NCI-H1436 (cell line): ENCODE results near the gene ZNF592.

Experiments used
- DNase-seq: peaks from one replicate; lab custom pipeline; 2025; lab: John Stamatoyannopoulos, UW

The ZNF592 gene

DNA sequence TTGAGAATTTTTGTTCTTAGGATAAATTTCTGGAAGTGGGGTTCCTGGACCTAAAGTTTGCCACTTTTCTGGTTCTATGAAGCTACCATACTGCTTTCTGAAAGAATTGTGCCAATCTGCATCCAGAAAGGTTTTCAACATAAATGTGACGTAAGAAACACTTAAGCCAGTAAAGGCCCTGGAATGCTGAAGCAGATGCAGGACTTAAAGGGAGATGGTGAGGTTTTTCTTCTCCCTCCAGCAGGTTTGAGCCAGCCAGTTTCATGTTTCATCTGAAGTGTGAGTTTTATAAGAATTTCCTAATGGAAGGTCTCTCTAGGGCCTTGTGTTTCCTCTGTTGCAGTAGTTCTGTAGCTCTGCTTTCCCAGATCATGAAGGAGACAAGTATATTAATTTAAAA lies 33.1 kb downstream of the ZNF592 start:
- no peak for DNase-seq

DNA sequence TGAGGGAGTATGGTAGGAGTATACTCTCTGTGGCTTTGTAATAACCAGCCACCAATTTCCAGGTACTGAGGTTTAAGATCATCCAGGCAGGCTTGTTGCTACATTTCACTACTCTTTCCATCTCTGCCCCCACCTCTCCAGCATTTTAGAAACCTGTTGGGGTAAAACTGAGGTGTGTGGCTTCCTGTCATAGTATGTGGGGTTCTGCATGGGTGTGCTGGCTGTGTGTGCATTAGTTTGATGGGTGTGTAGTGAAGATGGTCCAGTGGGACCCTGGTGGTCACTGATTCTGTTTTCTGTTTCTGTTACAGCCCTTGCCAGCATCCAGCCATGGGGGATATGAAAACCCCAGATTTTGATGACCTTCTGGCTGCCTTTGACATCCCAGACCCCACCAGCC lies 34.0 kb downstream of the ZNF592 start:
- DNase-seq = no peak

DNA sequence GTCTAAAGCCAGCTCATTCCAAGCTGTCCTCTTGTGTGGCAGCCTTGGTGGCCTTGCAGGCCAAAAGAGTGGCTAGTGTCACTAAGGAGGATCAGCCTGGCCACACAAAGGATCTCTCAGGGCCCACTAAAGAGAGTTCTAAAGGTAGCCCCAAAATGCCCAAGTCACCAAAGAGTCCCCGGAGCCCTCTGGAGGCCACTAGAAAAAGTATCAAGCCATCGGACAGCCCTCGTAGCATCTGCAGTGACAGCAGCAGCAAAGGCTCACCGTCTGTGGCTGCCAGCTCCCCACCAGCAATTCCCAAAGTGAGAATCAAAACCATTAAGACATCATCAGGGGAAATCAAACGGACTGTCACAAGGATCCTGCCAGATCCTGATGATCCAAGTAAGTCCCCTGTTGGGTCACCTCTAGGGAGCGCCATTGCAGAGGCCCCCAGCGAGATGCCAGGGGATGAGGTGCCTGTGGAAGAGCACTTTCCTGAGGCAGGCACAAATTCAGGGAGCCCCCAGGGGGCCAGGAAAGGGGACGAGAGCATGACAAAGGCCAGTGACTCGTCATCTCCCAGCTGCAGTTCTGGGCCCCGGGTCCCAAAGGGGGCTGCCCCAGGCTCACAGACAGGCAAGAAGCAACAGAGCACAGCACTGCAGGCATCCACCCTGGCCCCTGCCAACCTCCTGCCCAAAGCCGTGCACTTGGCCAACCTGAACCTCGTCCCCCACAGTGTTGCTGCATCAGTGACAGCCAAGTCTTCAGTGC lies 35.3 kb downstream of the ZNF592 start:
- DNase-seq = no peak

DNA sequence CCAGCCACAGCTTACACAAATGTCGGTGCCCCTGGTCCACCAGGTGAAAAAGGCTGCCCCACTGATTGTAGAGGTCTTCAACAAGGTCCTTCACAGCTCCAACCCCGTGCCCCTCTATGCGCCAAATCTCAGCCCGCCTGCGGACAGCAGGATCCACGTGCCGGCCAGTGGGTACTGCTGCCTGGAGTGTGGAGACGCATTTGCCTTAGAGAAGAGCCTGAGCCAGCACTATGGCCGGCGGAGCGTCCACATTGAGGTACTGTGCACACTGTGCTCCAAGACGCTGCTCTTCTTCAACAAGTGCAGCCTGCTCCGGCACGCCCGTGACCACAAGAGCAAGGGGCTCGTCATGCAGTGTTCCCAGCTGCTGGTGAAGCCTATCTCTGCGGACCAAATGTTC lies 35.9 kb downstream of the ZNF592 start:
- no peak for DNase-seq

- DNase-seq = no peak
Measured at GRCh38 chr15:84785053-84785452, 36.7 kb downstream of the ZNF592 start.

GRCh38 chr15:84788500-84788899 lies 40.1 kb downstream of the ZNF592 start:
- no peak for DNase-seq

DNA sequence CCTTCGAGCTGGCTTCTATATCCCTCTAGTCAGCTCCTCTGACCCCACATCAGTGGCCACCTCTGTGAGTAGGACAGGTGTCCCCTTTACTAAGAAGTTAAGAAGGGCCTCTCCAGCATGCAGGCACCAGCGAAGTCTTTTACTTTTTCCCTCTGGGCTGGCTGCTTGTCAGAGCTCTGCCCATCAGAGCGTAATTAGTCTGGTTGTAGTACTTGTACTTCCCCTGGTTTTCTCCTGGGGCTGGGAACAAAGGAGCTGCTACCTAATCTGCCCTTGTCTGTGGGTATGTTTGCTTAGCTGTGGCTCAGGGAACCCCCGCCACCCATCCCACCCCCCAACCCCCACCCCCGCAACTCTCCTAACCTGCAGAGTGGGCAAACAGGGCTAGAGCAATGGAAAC lies 41.4 kb downstream of the ZNF592 start:
- peak; percentile 64 for DNase-seq

DNA sequence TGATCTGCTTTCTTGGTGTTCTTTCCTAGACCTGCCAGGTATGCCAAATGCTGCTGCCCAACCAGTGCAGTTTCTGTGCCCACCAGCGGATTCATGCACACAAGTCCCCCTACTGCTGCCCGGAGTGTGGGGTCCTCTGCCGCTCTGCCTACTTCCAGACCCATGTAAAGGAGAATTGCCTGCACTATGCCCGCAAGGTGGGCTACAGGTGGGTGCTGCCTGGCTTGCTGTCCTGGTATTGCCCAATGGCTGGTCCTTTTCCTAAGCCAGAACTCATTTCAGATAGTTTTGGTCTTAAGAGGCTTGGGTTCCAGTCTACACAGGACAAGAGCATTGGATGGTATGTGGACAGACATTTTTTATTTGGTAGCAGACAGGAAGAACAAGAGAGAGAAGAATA lies 42.3 kb downstream of the ZNF592 start:
- no peak for DNase-seq

DNA sequence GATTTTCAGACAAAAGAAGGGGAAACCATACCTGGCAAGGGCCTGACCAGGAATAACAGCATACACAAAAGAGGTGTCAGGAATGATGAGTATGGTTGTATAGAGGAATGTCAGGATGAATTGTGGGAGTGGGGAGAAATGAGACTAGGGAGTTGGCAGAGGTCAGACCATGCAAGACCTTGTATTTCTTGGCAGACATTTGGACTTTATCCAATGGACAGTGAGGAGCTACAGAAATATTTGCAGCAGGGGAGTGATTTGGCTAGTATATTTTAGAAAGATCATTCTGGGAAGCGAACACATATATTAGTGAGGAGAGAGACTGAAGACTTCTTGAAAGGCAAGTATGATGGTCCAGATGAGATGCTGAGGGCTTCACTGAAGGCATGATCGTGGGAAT lies 43.4 kb downstream of the ZNF592 start:
- DNase-seq = no peak

DNA sequence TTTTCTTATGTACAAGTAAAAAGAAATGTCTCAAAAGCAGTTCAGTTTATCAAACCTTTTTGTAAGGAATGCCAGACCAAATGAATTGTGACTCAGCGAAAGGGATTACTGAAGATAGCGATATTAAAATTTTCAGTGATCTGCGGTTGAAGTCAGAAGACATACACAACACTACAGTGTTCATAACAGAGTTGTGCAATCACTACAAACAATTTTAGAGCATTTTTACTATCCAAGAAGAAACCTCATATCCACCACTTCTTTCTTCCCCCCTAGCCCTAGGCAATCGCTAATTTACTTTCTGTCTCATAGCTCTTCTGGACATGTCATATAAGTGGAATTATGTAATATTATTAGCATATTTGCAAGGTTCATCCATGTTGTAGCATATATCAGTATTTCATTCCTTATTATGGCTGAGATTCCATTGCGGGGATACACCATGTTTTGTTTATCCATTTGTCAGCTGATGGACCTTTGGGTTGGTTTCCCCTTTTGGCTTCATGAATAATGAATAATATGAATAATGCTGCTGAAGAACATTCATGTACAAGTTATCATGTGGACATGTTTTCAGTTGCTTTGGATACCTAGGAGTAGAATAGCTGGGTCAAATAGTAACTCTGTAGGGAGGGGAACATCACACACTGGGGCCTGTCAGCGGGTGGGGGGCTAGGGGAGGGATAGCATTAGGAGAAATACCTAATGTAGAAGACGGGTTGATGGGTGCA lies 45.2 kb downstream of the ZNF592 start:
- no peak for DNase-seq

DNA sequence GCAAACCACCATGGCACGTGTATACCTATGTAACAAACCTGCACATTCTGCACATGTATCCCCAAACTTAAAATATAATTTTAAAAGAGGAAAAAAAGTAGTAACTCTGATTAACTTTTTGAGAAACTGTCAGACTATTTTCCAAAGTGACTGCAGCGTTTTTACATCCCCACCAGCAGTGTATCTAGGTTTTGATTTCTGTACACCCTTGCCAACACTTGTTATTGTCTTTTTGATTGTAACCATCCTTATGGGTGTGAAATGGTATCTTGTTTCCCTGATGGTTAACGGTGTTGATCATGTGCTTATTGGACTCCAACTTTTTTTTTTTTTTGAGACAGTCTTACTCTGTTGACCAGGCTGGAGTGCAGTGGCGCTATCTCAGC lies 45.8 kb downstream of the ZNF592 start:
- no peak for DNase-seq

- DNase-seq = no peak
Measured at GRCh38 chr15:84795186-84795585, 46.8 kb downstream of the ZNF592 start.

- DNase-seq = no peak
Measured at GRCh38 chr15:84797212-84797611, 48.8 kb downstream of the ZNF592 start.

DNA sequence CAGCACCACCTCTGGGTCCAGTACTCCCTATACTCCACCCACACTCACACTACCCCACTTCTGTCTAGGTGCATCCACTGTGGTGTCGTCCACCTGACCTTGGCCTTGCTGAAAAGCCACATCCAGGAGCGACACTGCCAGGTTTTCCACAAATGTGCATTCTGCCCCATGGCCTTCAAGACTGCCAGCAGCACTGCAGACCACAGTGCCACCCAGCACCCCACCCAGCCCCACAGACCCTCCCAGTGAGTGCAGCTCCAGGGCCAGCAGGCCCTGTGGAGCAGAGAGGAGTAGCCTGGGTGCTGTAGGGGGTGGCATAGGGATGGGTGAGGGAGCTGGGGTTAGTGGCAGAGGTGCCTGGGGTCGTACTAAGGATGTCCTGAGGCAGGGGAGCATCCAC lies 49.4 kb downstream of the ZNF592 start:
- DNase-seq = no peak

DNA sequence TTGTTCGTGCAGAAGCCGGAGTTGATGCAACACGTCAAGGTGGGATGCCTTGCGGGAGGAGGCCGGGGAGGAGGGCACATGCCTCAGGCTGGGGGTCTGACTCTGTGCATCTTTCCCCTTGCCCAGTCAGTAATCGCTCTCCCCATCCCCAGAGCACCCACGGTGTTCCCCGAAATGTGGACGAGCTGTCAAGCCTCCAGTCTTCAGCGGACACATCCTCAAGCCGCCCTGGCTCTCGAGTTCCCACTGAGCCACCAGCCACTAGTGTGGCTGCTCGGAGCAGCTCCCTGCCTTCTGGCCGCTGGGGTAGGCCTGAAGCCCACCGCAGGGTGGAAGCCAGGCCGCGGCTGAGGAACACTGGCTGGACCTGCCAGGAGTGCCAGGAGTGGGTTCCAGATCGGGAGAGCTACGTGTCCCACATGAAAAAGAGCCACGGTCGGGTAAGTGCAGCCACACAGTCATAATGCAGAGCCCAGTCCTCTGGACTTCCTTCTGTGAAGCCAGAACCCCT lies 50.1 kb downstream of the ZNF592 start:
- no peak for DNase-seq

DNA sequence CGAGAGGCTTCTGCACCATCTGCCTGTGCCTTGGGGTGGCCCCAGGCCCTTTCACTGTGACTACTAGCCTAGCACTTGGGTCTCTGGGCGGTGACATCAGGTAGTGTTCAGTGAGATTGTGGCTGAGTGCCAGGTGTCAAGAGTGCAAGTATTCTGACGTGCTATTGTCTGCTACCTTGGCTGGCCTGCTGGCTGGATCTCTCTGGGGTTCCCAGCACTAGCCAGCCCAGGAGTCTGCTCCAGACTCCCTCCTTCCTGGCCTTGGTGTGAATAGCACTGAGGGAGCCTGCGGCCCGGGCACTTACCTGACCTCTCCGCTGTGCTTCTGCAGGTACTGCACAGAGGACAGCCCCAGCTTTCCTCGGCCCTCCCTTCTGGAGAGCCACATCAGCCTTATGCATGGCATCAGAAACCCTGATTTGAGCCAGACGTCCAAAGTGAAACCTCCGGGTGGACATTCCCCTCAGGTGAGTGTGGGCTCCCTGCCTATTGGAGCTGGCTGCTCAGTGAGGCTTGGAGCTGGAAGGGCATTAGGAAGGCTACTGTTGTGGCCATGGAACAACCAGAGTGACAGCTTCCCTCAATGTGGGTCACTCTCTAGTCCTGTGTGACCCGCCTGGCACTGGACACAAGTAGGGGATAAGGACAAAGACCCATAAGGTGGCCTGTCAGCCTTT lies 51.3 kb downstream of the ZNF592 start:
- no peak for DNase-seq

- no peak for DNase-seq
Measured at GRCh38 chr15:84800365-84800806, 52.0 kb downstream of the ZNF592 start.

DNA sequence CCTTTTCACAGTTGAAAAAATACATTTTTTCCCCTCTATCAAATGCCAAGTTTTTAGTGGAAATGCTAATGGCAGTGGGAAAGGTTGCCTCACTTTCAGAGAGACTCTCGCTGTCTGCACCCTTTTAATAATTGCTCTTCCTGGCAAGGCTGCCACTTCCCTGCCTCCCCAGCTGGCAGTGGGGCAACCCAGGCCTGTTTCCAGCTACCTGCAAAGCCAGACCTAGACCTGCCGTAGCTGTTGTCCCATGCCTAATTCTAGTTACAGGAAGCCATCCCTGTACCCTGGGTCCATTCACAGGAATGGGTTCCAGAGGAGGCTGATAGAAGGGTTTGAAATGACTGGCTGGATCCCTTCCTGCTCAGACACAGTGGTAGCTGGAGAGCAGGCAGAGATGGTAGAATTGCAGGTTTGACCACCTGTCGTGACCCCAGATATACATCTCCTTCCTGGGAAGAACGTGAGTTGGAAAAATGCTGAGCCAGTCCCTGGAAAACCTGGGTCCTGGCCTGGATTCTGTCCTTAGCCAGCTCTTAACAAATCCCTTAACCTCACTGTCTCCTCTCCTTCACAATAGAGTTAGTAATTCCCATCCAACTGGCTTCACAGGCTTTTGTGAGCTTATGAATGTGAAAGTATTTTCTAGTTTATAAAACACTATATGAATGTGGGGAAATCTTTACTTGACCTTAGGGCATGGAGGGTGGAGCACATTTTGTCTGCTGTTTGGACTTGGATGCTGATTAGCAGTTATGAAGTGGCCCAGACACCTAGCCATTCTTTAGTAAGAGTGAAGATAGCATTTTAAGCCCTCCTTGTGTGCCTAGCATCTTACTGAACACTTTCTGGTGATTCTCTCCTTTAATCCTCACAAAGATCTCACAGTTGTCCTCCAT lies 55.9 kb downstream of the ZNF592 start:
- no peak for DNase-seq

DNA sequence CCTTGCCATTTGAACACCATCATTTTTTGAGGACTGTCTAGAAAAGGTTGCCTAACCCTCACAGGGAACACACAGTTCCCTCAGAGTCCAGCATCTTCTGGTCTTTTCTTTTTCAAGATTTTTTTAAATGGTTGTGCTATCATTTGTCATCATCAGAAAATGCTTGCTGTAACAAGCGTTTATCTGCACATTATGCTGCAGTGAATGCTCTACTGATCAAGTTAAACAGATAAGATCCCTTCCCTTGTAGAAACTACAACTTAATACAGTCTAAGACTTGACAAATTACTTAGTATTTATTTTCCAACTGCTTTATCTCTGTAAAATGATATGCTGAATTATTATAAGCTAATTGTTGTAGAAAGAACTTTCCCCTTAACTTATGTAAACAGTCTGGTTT lies 56.8 kb downstream of the ZNF592 start:
- no peak for DNase-seq

DNA sequence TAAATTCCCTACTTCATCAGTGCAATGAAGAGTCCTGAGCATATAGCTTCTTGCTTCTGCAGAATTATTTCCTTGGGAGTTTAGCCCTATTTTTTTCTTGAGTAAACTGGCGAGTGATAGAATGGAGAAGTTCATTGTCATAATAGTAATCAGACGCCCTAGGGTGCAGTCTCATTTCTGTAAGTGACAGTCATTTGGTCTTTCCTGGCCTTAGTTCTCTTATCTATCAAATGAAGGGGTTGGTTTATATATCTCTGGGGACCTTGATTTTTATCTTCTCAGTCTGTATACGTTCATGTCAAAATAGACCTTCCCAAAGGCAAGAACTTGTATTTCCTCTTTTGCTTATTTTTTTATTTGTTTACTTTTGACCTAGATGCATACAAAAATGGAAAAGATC lies 58.8 kb downstream of the ZNF592 start:
- no peak for DNase-seq

DNA sequence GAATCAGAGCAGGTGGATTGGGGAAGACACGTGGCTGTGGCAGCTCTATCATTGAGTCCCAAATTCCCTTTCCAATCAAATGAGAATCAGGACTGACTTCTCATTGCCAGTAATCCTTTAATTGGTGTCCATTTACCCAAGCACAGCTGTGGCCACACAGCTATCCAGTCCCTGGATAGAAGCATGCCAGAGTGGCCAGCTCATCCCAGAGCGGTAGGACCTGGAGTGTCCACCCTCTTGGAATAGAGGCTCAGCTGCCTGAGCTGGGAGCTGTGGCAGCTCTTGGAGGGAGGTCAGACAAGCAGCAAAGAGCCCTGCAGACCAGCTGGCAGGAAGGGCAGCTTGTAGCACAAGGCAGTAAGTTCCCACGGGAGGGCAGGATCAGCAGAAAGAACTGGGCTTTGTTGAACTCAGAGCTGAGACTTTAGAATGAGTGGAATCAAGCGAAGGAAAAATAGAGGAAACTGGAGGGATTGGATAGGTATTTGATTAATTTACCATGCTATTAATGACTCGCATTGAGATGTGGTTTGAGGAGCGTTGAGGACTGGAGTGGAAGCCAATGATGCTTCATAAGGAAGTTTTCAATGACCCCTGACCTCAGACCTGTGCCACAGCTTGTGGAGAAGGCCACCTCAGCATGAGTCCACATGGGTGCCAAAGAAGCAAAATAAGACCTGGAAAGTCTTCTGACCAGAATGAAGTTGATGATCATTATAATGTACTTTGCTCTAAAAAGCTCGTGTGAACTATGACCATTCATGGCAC lies 61.9 kb downstream of the ZNF592 start:
- DNase-seq = no peak
